Stimulated activated CD4-positive, alpha-beta T cell treated with anti-CD3 and anti-CD28 coated beads, Interleukin-12 subunit alpha, Interleukin-12 subunit beta, amount 100 ng/mL, for 24 hours (primary cell): ENCODE results near the gene HOXA5.

Experiments used
- DNase-seq, 2 experiments: peaks; one replicate each; pipeline ENCODE4 v3.0.0-alpha.2; 2020; ENCODE audit warnings: low read depth in 2 of 2

HOXA5 gene

DNA sequence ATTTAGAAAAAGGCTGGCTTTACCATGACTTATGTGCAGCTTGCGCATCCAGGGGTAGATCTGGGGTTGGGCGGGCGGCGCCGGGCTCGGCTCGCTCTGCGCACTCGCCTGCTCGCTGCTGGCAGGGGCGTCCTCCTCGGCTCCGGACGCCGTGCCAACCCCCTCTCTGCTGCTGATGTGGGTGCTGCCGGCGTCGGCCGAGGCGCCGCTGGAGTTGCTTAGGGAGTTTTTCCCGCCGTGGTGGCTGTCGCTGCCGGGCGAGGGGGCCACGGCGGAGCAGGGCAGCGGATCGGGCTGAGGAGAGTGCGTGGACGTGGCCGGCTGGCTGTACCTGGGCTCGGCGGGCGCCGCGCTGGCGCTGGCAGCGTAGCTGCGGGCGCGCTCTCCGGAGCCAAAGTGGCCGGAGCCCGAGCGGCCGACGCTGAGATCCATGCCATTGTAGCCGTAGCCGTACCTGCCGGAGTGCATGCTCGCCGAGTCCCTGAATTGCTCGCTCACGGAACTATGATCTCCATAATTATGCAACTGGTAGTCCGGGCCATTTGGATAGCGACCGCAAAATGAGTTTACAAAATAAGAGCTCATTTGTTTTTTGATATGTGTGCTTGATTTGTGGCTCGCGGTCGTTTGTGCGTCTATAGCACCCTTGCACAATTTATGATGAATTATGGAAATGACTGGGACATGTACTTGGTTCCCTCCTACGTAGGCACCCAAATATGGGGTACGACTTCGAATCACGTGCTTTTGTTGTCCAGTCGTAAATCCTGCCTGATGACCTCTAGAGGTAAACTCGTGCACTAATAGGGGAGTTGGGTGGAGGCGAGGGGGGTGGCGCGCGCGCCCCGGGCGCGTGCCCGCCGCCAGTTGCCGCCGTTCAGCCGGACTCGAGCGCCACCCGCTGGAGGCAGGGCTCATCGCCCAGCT, at the start of gene HOXA5:
TSS of gene HOXA5 (minus strand) at position 659 of the 927 bp plus-strand sequence. CDS start at position 585, 74 bp downstream.
- DNase-seq, result no peak

DNA sequence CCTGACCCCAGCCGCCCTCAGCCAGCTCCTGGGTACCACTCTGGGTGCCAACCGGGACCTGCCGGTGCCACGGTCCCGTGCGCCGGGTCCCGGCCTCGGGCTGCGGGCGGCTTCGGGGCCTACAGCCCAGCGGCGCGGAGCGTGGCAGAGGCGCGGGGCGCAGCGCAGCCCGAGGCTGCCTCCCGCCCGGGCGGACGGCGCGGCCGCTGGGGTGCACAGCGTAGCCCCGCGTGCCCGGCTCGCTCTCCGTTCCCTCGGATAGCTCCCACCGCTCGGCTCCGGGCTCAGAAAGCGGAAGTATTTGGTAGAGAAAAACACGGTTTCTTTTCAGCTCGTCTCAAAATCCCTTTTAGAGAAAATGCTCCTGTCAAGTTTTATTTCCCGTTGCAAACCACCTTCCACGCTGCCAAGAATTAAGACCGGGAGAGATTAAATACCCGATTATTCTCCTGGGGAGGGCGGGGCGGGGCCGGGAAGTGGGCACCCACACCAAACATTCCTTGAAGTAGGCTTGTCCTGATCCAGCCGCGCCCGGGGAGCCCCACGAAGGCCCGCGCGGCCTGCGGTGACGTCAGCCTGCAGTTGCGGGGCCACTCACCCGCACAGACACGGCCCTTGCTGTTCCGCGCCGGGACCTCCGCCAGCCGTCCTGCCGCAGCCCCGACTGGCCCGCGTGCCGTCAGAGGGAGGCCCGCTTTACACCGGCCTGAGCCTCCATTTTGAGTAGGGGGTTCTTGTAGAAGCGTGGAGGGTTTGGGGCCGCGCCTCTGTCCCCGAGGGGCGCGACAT, 49.3 kb upstream of the HOXA5 start:
- DNase-seq, result no peak

- no peak for DNase-seq
Observed at GRCh38 chr7:27191833-27192545, 48.5 kb upstream of the HOXA5 start.

DNA sequence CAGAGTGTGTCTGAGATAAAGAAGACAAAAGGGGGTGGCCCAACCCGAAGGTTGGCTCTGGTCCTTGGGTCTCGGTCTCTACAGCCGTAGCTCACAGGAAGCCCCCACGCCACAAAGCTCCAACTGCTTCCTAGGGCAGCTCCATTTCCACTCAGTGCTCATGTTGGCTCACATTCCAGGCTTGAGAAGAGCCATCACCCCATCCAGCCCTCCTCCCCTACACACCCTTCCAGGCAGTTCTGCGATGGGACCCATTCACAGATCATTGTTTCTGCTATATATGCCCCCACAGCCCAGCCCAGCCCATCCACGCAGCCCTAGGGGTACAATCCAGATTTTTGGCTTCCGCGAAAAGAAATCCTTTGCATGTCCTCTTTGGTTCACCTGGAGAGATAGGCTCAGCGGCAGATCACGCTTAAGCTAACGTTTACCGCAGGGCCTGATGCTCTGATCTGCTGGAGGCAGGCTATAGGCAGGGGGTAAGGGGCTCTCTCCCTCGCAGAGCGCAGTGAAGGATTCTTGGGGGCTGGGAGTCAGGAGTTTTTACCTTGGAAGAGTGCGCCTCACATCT, 47.8 kb upstream of the HOXA5 start:
- DNase-seq, result no peak

DNA sequence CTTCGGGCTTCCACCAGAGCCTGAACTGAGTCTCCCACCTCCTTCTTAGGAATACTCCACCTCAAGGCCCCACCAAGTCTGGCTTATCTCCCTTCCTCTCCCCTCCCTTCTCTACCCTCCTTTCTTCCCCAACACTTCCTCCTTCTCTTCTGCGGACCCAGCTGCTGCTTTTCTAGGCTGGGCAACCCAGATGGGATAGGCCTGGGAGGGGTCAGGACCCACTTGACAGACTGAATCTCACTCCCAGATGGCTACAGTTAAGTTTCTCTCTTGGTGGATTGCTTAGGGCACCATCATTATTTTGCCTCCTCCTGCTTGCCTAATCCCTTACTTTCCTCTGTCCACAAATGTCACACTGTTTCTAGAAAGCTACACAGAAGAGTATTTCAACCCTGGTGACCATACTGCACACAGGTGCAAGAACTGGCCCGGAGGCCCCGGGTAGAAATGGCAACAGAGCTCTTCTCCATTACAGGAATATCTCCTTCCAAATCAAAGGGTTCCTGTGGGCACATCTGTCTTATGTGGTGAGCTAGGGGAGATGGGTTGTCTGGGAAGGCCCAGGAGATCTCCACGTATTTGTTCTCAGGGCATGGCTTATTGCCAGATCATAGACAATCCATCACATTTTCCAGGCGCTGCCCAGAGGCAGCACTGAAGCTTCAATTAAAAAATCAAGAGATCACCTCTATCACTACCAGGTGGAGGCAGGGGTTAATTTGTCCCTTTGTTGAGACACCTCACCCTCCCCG, 46.7 kb upstream of the HOXA5 start:
- DNase-seq, result no peak

GRCh38 chr7:27189295-27189996, 46.0 kb upstream of the HOXA5 start:
- no peak for DNase-seq

DNA sequence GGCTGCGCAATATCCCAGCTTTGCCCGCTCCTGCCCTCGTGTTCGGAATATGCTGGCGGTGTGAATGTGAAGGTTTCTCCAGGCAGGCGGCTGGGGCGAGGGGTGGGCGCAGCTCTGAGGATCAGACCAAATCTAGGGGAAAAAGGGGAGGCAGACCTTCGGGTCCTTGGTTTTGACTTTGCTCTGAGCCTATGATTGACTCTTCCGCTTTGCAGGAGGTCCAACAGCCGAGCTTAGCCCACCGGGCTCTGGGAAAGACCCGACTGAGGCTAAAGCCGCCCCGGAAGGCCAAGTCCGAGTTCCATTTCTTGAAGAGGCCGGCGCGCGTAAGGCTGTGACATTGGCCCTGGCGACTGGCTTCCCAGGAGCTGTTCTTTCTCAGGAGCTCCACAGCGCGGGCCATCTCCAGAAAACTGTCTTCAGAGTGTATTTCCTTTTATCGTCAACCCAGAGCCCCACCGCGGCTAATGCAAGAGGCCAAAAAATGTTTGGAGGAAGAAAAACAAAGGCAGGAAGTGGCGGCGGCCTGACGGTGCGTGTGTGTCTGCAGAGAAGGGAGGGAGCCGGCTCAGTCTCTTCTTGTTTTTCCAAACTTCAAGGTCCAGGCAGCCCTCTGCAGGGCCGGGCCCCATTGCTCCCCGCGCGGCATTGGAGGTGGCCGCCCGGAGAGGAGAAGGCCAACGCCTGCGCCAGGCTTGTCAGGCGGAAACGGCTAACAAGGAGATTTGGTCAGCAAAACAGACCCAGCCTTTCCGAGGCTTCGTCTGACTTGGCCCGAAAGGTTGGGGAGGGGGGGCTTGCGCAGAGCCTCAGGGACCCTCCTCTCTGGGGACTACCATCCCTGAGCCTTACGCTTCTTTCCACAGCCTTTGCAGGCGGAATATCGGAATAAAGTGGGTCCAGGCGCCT, 45.2 kb upstream of the HOXA5 start:
- no peak for DNase-seq

DNA sequence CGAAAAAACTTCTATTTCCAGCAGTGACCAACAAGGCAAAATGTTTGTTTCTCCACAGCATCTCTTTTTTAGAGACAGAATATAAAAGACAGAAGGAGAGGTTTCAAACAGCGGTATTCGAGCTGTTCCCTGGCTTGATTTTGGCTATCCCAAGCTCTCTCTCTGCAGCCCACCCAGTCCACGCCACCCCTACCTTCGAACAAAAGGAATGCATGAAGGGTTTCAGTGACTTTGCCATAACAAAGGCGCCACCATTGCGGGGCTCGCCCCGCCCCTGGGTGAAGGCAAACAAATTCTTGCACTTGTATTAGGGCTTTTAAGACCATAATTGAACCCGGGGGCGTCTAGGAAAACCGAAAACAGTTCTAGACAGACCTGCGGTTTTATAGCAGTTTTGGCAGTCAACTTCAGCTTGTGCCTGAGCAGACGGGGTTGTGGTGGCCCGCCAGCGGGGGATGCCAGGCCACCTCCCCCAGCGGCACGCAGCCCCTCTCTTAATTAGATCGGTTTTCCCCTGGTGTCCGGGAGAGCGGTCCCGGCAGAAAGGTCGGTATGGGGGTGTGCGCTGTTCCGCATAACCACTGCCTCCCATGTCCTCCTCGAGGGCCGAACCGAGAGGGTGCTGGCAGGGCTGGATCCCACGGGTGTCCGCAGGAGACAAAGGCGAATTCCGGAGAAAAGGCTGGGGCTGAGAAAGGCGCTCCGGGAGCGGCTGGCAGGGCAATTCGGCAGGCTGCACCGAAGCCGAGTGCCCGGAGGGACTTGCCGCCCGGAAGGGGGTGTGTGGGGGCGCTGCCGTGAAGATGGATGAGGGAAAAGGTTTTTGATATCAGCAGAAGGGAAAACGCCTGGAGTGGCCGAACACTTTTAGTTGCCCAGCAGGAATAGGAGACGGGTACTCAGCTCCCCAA, 44.2 kb upstream of the HOXA5 start:
- no peak for DNase-seq

GRCh38 chr7:27186668-27187474, 43.4 kb upstream of the HOXA5 start:
- DNase-seq, result no peak

- DNase-seq, result no peak
Observed at GRCh38 chr7:27185854-27186667, 42.6 kb upstream of the HOXA5 start.

DNA sequence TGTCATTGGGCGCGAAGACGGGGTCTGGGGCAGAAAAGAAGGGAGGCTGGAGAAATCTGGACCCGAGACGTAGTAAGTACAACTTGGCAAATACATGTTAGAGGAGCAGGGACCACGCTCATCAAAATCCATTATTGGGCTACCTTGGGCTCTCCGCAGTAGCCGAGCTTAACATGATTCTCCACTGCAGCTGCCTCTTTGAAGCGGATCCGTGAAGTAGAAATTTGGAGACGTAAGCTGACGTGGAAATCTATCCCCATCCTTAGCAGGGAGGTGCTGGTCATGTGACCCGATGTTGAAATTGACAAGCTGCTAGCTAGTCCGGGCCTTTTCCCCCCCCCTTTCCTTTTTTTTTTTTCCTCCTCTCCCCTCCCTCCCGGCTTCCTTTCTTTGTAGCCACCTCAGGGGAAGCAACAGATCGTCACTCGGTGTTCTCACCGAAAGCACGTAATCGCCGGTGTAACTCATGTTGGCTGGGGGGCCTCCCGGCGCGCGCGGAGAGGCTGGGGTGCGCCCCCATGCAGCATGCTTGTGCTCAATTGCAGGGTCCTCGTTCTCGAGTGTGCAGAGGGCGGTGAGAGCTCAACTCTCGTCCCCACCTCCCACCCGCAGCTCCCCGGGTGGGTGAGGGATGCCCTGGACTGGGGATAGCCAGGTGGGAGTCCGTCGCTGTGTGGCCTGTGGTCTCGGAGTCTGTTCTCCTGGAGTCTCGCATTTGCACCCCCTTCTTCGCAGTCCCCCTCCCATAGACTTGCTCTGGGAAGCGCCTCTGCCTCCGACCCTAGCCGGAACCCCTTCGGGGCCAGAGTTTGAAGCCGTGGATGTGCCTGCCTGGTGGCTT, 41.8 kb upstream of the HOXA5 start, which contains the start of gene HOXA11:
TSS of gene HOXA11 (minus strand) at position 220 of the 841 bp plus-strand sequence. CDS start at position 132, 88 bp downstream.
- no peak for DNase-seq

- DNase-seq, result no peak
Observed at GRCh38 chr7:27184337-27185012, 41.0 kb upstream of the HOXA5 start.

DNA sequence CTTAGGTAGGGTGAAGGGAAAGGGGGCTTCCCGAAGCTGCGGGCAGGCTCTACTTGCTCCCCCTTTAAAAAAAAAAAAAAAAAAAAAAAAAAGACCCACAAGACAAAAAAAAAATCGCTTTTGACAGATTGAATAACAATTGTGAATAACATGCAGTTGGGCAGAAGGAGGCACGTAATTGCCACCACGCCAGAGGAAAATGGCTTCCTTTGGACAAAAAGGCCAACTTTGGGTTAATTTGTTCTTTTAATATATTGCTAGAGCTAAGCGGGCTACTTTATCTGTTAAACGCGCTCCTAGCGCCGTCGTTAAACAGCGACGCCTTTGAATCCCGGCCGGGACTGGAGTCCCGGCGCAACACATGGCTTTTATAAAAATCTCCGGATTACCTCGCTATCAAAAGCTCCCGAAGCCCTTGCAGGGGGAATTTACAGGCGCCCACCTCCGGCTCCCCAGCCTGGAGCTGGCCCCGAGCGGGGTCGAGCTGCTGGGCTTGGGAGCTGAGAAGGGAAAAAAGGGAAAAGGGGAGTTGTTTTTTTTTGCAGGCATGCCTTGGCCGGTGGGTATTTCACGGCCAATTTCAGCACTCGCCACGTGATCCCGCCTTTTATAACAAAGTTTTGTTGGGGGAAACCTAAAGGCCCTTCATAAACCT, 40.3 kb upstream of the HOXA5 start:
- DNase-seq, result no peak
